ENCODE results near the gene CD200R1L.

Gene CD200R1L

GRCh38 chr3:112822064-112823055 lies 24.3 kb downstream of the CD200R1L start:
- no peak for DNase-seq (ENCODE audit: low read depth in 2 of 2)

- DNase-seq (ENCODE audit: low read depth in 2 of 2), result no peak
Measured at GRCh38 chr3:112818289-112818688, 28.4 kb downstream of the CD200R1L start.

GRCh38 chr3:112817797-112818196 lies 28.9 kb downstream of the CD200R1L start:
- no peak for DNase-seq (ENCODE audit: low read depth in 2 of 2)

GRCh38 chr3:112817271-112817670 lies 29.4 kb downstream of the CD200R1L start:
- no peak for DNase-seq (ENCODE audit: low read depth in 2 of 2)

GRCh38 chr3:112815981-112816380 lies 30.7 kb downstream of the CD200R1L start:
- no peak for DNase-seq (ENCODE audit: low read depth in 2 of 2)

- no peak for DNase-seq (ENCODE audit: low read depth in 2 of 2)
Measured at GRCh38 chr3:112814266-112814665, 32.4 kb downstream of the CD200R1L start.

- DNase-seq (ENCODE audit: low read depth in 2 of 2), result no peak
Measured at GRCh38 chr3:112813723-112814171, 32.9 kb downstream of the CD200R1L start.

GRCh38 chr3:112813016-112813415 lies 33.6 kb downstream of the CD200R1L start:
- DNase-seq (ENCODE audit: low read depth in 2 of 2), result no peak

- DNase-seq (ENCODE audit: low read depth in 2 of 2), result no peak
Measured at GRCh38 chr3:112811917-112812660, 34.6 kb downstream of the CD200R1L start.

GRCh38 chr3:112811131-112811884 lies 35.4 kb downstream of the CD200R1L start:
- DNase-seq (ENCODE audit: low read depth in 2 of 2), result no peak

GRCh38 chr3:112810561-112810960 lies 36.1 kb downstream of the CD200R1L start:
- DNase-seq (ENCODE audit: low read depth in 2 of 2), result no peak

GRCh38 chr3:112808136-112808535 lies 38.5 kb downstream of the CD200R1L start:
- no peak for DNase-seq (ENCODE audit: low read depth in 2 of 2)

GRCh38 chr3:112807685-112808084 lies 39.0 kb downstream of the CD200R1L start:
- no peak for DNase-seq (ENCODE audit: low read depth in 2 of 2)

- no peak for DNase-seq (ENCODE audit: low read depth in 2 of 2)
Measured at GRCh38 chr3:112806903-112807302, 39.8 kb downstream of the CD200R1L start.

- DNase-seq (ENCODE audit: low read depth in 2 of 2), result no peak
Measured at GRCh38 chr3:112805126-112805525, 41.5 kb downstream of the CD200R1L start.

- no peak for DNase-seq (ENCODE audit: low read depth in 2 of 2)
Measured at GRCh38 chr3:112804021-112804420, 42.6 kb downstream of the CD200R1L start.

- DNase-seq (ENCODE audit: low read depth in 2 of 2), result no peak
Measured at GRCh38 chr3:112803467-112803866, 43.2 kb downstream of the CD200R1L start.

GRCh38 chr3:112802338-112802737 lies 44.3 kb downstream of the CD200R1L start:
- DNase-seq (ENCODE audit: low read depth in 2 of 2), result no peak

- DNase-seq (ENCODE audit: low read depth in 2 of 2), result no peak
Measured at GRCh38 chr3:112799946-112800345, 46.7 kb downstream of the CD200R1L start.

- no peak for DNase-seq (ENCODE audit: low read depth in 2 of 2)
Measured at GRCh38 chr3:112794622-112795172, 52.0 kb downstream of the CD200R1L start.

GRCh38 chr3:112793326-112794081 lies 53.2 kb downstream of the CD200R1L start:
- DNase-seq (ENCODE audit: low read depth in 2 of 2), result no peak

Measured in stimulated activated CD4-positive, alpha-beta T cell treated with anti-CD3 and anti-CD28 coated beads, Interleukin-15, amount 100 ng/mL, for 48 hours (primary cell).